GM21526 (cell line): ENCODE data around the gene SPATA2L.

Experiments
- ATAC-seq: cut with Tn5 transposase; IDR thresholded peaks from one replicate; pipeline ENCODE4 v1.9.1; 2021; ENCODE audit warnings: moderate library complexity; ENCODE audit not compliant: unreplicated experiment, low FRiP score

The SPATA2L gene

DNA sequence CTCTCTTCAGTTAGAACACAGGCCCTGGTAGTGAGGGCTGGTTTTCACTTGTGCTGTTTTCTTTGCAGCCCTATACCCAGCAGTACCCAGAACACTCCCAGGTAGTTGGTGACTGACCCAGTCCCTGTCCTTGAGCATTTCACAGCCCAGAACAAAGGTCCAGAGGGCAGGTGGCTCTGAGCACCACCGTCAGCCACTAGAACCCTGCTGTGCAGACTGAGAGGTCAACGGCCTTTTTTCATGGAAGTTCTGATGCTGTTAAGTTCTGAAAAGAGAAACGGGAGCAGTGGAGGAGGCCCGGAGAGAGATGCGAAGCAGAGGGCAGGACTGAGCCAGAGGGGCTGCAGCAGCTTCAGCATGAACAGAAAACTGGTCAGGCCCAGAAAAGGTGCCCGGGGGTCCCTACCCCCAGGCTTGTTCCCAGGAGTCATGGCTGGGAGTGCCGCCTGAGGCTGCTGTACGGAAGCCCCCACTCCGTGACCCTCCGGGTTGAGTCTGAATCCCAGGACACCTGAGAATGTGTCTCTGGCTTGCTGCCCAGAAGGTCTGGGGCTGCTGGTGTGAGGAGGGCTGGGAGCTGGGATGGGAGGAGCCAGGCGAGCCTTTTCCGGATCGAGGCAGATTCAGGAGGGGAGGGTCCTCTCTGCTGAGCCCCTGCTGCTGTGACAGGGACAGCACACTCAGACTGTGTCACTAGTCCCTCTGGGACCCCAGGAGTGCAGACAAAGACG is 28.5 kb upstream of the SPATA2L start:
- ATAC-seq, result no peak

DNA sequence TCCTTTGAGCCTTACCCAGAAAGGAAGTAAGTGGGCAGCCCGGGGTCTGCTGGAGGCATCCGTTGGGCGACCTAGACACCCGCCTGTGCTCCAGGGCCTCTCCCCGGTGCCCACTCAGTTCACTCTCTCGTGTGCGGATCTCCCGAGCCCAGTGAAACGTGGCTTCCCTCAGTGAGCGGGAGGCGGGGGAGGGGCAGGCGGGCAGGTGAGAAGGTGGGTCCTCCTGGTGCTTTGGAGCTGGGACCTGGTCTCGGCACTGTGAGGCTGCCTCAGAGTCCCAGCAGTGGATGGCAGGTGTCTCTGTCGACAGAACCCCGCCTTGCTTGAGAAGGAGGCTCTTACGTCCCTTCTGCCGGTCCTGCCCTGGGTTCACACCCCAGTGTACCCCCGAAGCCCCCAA is 27.8 kb upstream of the SPATA2L start:
- no peak for ATAC-seq

DNA sequence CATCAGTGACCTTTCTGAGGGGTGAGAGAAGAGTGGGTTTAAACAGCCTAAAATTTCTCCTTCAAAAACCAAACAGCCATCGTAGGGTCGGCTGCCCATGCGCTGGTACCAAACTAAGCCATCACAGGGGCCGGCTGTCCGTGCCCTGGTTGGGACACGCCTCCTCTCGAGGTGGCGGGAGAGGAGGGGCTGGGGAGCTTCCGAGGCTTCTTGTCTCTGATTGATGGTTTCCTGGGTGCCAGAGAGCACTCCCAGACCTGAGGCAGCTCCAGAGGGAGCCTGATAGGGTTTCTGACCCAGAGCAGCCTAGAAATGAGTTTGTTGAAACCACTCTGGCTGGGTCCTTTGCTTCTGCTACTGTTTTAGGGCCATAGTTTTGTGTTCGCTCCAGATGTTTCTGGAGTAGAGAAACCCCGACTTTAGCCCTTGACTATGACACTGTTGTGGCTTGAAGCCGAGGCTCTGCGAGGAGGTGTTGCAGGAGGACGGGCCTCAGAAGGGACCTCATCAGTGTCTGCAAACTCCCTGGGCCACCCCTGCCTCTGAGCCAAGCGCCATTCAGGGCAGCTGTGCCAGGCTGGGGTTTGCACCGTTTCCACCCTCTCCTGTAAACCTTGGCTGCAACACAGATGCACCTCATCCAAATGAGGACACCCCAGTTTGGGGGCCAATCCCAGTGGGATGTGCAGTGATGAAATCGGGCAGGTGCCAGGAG is 26.1 kb upstream of the SPATA2L start:
- no peak for ATAC-seq

DNA sequence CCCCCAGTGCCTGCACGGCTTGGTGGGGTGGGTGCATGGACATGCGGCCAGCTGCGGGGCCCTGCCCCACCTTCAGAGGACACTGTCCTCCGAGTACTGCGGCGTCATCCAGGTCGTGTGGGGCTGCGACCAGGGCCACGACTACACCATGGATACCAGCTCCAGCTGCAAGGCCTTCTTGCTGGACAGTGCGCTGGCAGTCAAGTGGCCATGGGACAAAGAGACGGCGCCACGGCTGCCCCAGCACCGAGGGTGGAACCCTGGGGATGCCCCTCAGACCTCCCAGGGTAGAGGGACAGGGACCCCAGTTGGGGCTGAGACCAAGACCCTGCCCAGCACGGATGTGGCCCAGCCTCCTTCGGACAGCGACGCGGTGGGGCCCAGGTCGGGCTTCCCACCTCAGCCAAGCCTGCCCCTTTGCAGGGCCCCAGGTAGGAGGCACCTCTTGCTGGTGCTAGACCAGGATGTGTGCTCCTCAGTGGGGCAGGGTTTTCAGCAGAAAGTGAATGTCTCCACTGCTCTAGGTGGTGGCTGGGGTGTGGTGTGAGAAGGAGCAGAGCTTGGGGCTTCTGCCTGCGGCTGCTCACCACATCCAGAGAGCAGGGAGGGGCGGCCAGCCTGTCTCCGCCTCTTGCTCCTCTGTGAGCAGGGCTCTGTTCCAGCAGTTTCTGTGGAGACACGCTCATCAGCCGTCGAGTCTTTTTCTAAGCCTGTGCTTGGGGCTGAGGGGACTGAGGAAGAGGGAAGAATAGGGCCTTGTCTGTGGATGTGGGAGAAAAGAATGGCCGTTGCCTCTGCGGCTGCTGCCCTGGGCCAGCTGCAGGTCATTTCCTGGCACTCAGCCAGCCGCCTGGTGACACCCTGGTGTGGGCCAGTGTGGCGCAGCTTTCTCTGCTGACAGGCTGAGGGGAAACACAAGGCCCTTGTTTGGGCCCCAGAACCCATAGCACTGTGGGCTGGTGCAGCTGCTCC is 22.1 kb upstream of the SPATA2L start:
- ATAC-seq, result no peak

DNA sequence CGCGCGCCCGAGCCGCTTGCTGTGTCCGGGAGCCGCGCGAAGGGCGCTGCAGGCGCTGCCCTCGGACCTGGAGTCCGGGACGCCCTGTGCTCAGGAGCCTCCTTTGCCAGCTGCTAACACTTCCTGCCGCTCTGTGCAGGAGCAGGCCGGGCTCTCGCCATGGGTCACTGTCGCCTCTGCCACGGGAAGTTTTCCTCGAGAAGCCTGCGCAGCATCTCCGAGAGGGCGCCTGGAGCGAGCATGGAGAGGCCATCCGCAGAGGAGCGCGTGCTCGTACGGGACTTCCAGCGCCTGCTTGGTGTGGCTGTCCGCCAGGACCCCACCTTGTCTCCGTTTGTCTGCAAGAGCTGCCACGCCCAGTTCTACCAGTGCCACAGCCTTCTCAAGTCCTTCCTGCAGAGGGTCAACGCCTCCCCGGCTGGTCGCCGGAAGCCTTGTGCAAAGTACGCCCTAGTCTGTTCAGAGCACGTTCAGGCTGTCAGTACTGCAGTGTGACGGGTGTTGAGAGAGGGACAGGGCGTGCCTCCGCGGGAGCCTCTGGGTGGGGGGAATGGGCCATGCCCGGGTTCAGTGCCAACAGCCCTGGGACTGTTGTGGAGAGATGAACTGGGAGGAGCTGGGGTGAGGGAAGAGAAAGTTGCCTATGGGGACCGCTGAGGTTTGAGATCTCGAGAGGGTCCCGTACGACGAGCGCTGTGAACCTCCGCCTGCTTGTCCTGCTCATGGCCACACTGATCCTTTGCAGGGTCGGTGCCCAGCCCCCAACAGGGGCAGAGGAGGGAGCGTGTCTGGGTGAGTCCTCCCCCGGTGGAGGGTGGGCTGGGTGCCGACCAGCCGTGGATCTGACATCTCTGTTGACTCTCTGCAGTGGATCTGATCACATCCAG is 21.1 kb upstream of the SPATA2L start:
- peak; percentile 9 for ATAC-seq

DNA sequence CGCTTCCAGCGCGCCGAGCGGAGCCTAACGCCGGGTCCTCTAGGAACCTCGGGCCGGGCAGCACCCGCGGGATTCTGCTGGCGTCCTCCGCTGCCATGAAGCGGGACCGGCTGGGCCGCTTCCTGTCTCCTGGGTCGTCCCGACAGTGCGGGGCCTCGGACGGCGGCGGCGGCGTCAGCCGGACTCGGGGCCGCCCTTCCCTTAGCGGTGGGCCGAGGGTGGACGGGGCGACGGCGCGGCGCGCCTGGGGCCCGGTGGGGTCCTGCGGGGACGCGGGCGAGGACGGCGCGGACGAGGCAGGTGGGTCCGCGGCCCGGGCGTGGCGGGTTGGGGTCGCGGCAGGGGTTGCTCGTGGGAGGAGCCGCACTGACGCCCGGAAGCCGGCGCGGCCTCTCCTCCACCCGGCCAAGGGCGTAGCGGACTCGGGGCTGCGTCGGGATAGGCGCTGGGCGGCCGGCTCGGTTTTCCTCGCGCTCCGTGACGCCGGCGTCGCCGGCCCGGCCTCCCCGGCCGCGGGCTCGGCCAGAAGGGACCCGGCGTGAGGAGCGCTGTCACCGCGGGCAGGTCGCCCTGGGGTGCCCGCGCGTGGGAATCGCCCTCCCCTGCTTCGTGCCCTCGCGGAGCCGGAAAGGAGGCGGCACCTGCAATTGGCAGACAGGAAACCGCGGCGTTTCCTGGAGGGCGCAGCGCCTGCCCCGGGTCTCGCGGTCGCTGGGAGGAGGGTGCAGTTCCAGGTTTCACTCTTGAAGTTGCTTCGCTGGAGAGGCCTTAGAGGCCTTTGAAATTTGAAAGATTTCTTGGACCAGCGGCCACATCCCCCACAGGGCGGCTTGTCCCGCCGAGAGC is 20.3 kb upstream of the SPATA2L start:
- ATAC-seq, result peak; percentile 20

DNA sequence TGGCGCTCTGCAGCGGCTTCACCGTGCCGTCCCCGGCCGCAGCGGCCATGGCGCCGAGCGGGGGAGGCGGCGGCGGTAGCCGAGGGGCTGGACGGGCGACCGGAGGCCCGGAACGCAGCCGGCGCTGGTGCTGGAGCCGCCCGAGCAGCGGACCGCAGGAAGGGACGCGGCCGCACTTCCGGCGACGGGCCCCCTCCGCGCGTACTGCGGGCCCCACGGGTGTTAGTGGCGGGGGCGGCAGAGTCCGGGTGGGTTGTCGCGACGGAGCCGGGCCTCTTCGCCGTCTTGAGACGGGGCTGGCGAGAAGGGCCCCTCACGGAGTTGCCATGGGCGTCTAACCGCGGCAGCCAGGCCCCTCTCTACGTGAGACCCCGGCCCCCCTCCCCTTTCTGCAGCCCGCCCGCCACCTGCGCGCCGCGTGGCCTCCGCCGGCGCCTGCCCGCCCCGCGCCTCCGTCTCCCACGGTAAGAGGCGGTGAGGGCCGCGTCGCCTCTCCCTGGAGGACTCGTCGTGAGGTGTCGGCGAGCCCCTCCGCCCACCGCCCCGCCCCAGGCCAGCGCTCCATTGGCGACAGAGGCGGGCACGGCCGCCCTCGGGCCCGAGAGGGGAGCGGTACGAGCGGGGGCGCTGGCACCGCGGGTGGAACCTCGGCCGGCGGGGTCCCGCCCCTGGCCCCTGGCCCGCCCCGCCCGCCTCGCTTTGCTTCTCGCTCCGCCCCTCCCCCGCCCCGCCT is 19.5 kb upstream of the SPATA2L start, which contains the start of the genes VPS9D1 and ZNF276:
VPS9D1 (minus strand) TSS at position 86 of the 733 bp plus-strand sequence; CDS start at position 49, 37 bp downstream.
ZNF276 (plus strand) TSS at position 725 of the 733 bp plus-strand sequence. CDS start 104 bp downstream, outside the sequence.
- peak; percentile 57 for ATAC-seq

DNA sequence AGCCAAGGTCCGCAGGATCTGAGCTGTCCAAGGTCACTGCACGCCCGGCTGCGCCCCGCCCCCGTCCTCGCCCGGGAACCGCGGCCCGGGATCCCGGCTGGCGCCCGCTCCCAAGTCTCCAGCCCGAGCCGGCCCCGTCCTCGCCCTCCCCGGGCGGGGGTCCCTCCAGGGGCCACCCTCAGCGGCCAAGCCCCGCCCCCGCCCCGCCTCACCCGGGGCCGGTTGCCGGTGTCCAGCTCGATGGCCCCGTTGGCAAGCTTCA is 19.0 kb upstream of the SPATA2L start:
- ATAC-seq, result peak; percentile 29

DNA sequence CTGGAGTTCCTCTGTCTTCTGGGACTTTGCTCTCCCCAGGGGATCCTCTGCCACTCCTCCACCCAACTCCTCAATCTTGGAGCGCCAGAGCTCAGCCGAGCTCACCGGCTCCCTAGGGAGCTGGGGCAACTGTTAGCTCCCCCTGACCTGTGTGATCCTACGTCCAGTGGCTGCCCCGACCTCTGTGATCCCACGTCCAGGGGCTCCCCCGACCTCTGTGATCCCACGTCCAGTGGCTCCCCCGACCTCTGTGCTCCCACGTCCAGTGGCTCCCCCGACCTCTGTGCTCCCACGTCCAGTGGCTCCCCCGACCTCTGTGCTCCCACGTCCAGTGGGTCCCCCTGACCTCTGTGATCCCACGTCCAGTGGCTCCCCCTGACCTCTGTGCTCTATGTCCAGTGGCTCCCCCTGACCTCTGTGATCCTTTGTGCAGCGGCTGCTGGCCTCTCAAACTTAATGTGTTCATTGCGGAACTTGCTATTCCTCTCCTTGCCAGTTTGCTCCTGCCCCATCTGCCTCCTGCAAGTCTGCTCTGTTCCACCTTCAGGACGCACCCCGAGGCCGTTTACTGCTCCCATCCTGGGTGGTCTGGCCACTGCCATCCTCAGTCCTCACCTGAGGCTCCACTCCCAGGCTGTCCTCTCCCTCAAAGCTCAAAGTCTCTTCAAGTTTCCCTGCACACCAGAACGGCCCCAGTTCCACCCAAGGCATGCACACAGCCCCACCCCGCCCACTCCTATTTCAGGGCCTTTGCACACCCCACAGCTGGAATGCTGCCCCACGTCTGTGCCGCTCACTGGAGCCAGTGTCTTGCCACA is 16.4 kb upstream of the SPATA2L start:
- ATAC-seq, result no peak

DNA sequence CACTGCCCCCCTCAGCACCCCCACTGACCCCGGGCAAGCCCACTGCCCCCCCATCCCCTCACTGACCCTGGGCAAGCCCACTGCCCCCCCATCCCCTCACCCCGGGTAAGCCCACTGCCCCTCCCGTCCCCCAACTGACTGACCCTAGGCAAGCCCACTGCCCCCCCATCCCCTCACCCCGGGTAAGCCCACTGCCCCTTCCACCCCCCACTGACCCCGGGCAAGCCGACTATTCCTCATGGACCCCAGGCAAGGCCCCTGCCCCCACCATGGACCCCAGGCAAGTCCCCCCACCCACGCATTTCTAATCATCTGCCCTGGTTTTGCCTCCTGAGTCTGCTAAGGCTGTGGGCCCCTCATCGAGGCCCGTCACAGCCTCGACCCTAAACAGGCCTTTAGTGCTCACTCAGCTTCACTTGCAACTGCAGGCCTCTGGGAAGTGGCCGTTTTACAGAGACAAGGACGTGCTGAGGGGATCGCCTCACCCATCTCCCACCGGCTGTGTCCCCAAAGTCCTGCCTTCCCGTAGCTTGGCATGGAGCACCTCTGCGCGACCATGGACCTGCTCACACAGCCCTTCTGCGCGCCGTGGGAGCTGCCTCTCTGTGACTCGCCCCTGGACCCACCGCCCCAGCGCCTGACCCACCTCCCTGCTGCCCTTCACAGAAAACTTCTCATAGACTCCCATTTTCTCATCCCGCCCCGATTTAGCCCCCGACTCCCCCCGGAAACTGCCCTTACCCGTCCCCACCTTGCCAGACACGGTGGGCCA is 15.6 kb upstream of the SPATA2L start:
- ATAC-seq, result no peak

DNA sequence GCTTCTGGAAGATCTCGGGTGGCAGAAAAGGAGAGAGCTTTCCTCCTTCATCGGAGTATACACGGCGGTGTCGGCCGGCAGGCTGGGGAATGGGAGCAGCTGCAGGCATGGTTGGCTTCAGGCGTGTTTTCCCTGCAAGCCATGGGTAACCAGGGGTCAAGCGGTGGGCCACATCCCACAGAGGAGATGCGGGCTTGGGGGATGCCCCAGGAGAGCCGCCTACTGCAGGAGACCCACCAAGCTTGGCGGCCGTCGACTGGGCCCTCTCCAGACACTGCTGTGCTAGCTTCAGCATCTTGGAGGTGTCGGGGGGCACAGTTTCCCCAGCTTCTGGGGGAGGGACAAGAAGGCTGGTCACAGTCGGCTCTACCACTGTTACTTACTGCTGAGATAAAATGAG is 15.0 kb upstream of the SPATA2L start:
- ATAC-seq, result no peak

DNA sequence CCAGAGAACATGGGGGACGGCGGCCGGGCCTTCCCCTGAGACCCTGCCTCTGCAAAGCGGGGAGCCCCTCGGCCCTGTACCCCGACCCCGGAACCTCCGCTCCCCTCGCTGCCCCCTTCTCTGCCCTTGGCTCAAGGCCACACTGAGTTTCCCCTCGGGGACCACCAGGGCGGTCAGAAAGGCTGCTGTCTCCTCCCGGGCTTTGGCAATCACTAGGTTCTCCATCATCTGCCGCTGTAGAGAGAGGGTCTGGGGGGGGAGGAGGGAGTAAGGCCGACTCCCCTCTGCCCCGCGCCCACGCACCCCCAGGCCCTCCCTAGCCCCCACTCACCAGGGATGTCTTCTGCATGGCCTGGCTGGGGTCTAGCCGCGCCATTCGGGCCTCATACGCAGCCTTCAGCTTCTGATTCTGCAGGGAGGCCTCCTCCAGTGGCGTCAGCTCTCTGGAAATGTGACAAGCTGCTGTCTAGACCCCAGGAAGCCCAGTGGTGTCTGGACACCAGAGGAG is 10.8 kb upstream of the SPATA2L start:
- ATAC-seq, result no peak

DNA sequence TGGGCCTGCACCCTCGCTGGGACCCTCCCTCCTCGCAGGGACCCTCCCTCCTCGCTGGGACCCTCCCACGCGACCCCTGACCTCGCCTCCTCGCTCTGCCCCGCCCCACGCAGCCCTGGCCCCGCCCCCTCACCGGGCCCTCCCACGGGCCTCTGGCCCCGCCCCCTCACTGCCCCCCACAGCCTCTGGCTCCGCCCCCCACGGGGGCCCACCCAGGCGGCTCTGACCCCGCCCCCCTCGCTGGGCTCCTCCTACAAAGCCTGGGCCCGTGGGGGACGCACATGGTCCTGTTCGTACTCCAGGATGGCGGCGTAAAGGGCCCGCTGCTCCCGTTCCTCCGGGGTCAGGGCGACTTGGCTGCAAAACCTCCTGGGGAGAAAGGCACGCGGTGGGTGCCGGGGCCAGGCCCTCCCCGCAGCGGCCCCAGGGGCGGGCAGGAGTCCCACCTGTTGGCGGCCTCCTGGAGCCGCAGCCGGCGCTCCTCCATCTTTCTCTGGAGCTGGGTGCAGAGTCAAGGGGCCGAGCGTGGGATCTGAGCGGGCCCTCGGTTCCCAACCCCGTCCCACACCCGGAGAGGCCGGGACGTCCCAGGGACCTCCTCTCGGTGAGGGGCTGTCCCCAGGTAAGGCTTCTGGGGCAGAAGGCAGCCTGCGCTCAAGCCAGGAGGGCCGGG is 10.2 kb upstream of the SPATA2L start:
- no peak for ATAC-seq

DNA sequence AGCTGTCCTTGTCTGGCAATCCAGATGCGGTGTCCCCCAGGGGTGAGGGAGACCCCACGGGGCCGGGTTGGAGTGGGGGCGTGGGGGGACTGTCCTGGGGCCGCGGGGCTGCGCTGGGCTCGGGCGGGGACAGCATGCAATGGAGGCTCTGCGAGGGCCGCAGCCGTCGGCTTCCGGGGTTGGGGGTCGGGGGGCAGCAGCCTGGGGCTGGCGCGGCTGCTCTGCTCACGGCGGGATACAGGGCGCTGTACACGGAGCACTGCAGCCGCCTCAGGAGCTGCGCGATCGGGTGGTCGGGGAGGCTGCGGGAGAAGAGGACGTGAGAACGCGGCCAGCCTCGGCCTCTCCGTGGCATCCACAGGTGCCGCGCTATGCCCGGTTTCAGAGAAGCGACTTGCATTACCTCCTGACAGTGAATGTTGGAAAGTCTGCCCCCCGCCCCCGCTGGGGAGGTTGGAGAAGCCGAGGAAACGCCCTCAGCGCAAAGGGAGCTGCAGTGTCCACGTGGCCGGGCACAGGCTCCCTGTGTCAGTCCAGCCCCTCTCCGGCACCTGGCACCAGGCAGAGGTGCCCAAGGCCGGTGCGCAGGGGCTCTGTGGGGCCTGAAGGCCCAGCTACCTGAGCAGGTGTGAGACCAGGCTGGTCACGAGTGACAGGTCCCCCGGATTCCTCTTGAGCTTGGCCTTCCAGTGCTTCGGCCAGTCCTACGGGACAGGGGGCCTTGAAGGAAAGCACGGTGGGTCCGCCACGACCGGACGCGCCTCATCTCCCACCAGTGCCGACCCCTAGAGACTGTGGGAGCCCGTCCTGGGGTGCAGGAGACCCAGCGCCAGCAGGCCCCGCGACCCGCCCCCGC is 9.4 kb upstream of the SPATA2L start:
- ATAC-seq, result no peak

DNA sequence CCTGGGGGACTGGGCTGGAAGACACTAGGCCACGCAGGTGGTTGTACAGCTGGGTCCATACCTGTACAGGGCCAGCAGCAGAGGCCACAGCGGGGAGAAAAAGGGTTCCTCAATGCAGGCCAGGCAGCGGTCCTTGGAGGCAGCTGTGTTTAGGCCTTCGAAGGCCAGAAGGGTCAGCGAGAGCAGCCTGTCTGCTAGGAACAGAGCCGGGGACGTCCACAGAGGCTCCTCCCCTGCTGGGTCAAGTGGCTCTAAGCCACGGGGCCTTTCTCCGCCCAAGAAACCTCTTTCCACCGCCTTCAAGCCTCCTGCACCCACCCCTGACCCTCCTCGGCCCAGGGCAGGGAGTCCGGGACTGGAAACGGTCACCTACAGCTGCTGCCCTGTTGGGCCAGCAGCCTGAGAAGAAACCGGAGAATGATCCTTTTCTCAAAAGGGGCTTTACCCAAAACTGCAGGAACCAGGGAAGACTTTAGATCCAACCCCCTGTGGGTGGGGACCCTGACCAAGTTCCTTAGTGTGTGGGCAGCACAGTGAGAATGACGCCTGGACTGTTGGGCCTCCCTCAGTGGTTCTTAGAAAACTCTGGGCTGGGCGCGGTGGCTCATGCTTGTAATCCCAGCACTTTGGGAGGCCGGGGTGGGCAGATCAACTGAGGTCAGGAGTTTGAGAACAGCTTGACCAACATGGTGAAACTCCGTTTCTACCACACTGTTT is 8.4 kb upstream of the SPATA2L start:
- ATAC-seq, result no peak
